Measurements from ENCODE around the gene SUSD2. TPM values are rescaled to one million over a fixed set of nuclear protein-coding genes. Genes with fewer than 3 reads are reported as not detected.

The SUSD2 gene
- total and polyA plus RNA-seq, 2 donors from 2014 or later = 14.8 to 25.2 TPM

DNA sequence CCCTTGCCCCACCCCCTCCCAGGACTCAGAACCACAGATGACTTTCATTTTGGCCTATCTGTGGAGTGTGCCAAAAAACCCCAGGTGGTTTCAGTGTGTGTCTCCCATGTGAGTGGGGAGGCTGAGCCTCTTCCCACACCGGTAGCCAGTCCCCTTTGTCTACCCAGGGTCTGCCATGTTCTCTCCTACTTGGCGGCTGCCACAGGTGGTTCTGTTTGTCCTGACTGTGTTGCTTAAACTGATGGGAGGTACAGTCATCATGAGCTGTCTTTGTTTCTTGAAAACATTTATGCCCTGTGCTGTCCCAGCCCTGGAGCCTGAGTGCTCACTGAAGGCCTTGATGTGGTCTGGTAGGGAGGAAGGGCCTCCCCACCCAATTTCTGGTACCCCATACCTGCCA lies 39.7 kb upstream of the SUSD2 start:
- FAIRE-seq (no peak), DNase-seq (no peak)
- Histone ChIP-seq H3K4me1 (ENCODE audit: control insufficient read depth in 2 of 3, insufficient read depth in 2 of 3, low read depth in 1 of 3, low read length in 3 of 3) (peaks cover 4 to 27% (median 17%) of the 10 kb centered on the region in 3 donors), H3K36me3 (ENCODE audit: control insufficient read depth in 2 of 3, insufficient read depth in 3 of 3, low read length in 3 of 3) (peaks cover 0 to 4% (median 0%) of the 10 kb centered on the region in 3 donors), H3K4me3 (ENCODE audit: low read length in 3 of 3) (no peak overlapping the region), H3K9me3 (ENCODE audit: control insufficient read depth in 2 of 3, insufficient read depth in 1 of 3, low read length in 3 of 3) (no peaks in the 10 kb centered on the region), H3K27ac (ENCODE audit: low read depth in 2 of 2, low read length in 2 of 2) (no peak overlapping the region), H3K9ac (ENCODE audit: low read length in 3 of 3) (no peak overlapping the region), H3K27me3 (ENCODE audit: control insufficient read depth, insufficient read depth, low read length) (no peaks in the 10 kb centered on the region)
- TF ChIP-seq, protein P1, sequence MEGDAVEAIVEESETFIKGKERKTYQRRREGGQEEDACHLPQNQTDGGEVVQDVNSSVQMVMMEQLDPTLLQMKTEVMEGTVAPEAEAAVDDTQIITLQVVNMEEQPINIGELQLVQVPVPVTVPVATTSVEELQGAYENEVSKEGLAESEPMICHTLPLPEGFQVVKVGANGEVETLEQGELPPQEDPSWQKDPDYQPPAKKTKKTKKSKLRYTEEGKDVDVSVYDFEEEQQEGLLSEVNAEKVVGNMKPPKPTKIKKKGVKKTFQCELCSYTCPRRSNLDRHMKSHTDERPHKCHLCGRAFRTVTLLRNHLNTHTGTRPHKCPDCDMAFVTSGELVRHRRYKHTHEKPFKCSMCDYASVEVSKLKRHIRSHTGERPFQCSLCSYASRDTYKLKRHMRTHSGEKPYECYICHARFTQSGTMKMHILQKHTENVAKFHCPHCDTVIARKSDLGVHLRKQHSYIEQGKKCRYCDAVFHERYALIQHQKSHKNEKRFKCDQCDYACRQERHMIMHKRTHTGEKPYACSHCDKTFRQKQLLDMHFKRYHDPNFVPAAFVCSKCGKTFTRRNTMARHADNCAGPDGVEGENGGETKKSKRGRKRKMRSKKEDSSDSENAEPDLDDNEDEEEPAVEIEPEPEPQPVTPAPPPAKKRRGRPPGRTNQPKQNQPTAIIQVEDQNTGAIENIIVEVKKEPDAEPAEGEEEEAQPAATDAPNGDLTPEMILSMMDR (IDR thresholded peaks at IDR 0.05; ENCODE audit: borderline replicate concordance, extremely low read depth, insufficient read depth) = no peak
- intact Hi-C loops (cut with DNase I) = no loop called here

DNA sequence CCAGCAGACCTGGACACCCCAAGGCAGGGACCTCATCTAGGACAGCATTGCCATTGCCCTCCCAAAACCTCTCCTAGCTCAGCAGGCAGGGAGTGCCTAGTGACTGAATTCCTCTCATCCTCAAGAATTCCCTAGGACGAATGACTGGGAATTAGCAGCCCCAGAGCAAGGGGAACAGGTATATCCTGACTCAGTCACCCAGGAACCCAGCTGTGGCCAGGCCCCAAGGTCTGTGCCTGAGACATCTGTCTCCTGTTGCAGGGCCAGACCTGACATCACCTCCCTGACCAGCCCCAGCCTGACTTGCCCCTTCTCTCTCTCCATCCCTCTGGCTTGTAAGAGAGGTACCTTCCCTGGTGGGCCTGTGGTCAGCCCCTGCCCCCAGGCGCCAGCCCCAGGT lies 39.0 kb upstream of the SUSD2 start:
- no peaks in the 10 kb centered on the region for H3K9me3 ChIP-seq (ENCODE audit: control insufficient read depth in 2 of 3, insufficient read depth in 1 of 3, low read length in 3 of 3)
- TF ChIP-seq, protein P1 (IDR thresholded peaks at IDR 0.05; ENCODE audit: borderline replicate concordance, extremely low read depth, insufficient read depth) = no peak
- peaks cover 0 to 4% (median 0%) of the 10 kb centered on the region in 3 donors for H3K36me3 ChIP-seq (ENCODE audit: control insufficient read depth in 2 of 3, insufficient read depth in 3 of 3, low read length in 3 of 3)
- H3K27ac ChIP-seq (ENCODE audit: low read depth in 2 of 2, low read length in 2 of 2) = no peak overlapping the region
- no peak overlapping the region for H3K9ac ChIP-seq (ENCODE audit: low read length in 3 of 3)
- intact Hi-C loops (cut with DNase I) = no loop called here
- no peak for FAIRE-seq
- no peak for DNase-seq
- peaks cover 7 to 31% (median 20%) of the 10 kb centered on the region in 3 donors for H3K4me1 ChIP-seq (ENCODE audit: control insufficient read depth in 2 of 3, insufficient read depth in 2 of 3, low read depth in 1 of 3, low read length in 3 of 3)
- no peaks in the 10 kb centered on the region for H3K27me3 ChIP-seq (ENCODE audit: control insufficient read depth, insufficient read depth, low read length)
- no peak overlapping the region for H3K4me3 ChIP-seq (ENCODE audit: low read length in 3 of 3)

DNA sequence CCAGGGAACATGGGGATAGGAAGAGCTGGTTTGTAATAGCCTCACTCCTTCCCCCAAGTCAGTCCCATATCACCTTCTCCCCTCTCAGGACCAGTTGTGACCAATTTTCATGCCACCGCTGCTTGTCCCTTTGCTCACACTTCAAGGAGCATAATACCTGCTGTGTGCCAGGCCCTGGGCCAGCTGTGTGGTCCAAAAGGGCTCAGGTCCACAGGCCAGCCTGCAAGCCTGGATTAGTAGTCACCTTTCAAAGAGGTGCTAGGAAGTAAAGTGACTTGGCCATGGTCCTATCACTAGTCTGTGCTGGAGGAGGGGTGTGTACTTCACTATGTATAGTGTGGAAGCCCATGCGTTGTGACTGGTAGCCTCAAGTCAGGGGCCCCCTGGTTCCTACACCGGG lies 38.5 kb upstream of the SUSD2 start:
- FAIRE-seq = no peak
- DNase-seq = no peak
- H3K27me3 ChIP-seq (ENCODE audit: control insufficient read depth, insufficient read depth, low read length) = no peaks in the 10 kb centered on the region
- H3K9ac ChIP-seq (ENCODE audit: low read length in 3 of 3) = no peak overlapping the region
- TF ChIP-seq, protein P1 (IDR thresholded peaks at IDR 0.05; ENCODE audit: borderline replicate concordance, extremely low read depth, insufficient read depth) = no peak
- intact Hi-C loops (cut with DNase I) = no loop called here
- H3K4me1 ChIP-seq (ENCODE audit: control insufficient read depth in 2 of 3, insufficient read depth in 2 of 3, low read depth in 1 of 3, low read length in 3 of 3) = peaks cover 7 to 37% (median 26%) of the 10 kb centered on the region in 3 donors
- H3K36me3 ChIP-seq (ENCODE audit: control insufficient read depth in 2 of 3, insufficient read depth in 3 of 3, low read length in 3 of 3) = peaks cover 0 to 4% (median 0%) of the 10 kb centered on the region in 3 donors
- H3K4me3 ChIP-seq (ENCODE audit: low read length in 3 of 3) = no peak overlapping the region
- H3K27ac ChIP-seq (ENCODE audit: low read depth in 2 of 2, low read length in 2 of 2) = no peak overlapping the region
- H3K9me3 ChIP-seq (ENCODE audit: control insufficient read depth in 2 of 3, insufficient read depth in 1 of 3, low read length in 3 of 3) = no peaks in the 10 kb centered on the region

All from kidney (tissue), 14 donors.